NCI-H446 treated with DMSO at 0.1 percent for 48 hours (cell line): ENCODE results near the gene SNX18.
"Not testable (repeated sequence)": the region's sequence is repeated elsewhere in the genome, so short reads cannot be mapped to it uniquely, and the experiment has no call there.

Experiments used
- DNase-seq: peaks from one replicate; lab custom pipeline; 2025; lab: John Stamatoyannopoulos, UW

The SNX18 gene

DNA sequence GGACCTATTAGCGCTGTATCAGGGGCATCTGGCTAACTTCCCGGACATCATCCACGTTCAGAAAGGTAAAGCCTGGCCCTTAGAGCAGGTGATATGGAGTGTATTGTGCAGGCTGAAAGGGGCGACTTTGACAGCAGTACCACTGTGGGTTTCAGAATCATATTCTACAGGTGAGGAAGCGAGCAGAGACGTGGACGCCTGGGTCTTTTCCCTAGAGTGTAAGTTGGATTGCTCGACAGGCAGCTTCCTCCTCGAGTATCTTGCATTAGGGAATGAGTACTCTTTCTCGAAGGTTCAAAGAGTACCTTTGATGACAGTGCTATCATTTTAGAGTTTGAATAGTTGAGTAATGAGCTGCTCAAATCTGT, 1.9 kb downstream of the SNX18 start:
- DNase-seq, result no peak

DNA sequence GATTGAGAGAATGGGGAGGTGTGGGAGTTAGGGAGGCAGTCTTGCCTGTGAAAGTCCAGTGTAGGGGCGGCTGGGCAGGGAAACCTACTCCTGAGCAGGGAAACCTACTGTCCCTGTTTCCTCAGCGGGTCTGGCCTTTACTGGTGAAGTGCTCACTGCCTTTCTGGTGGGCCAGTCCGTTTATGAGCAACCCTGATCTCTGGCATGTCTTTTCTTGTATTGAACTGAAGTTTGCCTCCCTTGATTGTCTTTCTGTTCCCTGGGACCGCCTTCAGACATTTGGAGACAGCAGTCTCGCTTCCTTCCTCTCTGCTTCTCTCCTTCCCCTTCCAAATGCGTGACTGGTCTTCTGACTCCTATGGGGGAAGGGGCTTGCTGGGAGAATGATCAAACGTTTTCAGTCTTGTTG, 2.9 kb downstream of the SNX18 start:
- no peak for DNase-seq

DNA sequence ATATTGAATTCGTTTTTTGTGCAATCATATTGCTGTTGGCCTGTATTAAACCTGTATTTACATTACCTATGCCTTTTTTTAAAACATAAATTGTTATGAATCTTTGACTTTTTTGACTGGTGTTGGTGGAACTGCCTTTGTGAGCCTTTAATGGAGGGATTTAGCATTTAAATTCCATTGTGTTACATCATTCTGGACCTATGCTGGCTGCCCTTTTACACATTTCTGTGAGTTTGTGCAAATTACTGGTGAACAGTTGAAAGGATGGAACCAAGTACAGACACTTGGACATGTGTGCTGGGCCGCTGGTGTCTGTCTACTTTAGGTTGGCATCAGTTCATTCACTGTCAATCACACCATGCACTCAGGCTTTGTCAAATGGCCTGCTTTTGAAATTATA, 3.4 kb downstream of the SNX18 start:
- no peak for DNase-seq

DNA sequence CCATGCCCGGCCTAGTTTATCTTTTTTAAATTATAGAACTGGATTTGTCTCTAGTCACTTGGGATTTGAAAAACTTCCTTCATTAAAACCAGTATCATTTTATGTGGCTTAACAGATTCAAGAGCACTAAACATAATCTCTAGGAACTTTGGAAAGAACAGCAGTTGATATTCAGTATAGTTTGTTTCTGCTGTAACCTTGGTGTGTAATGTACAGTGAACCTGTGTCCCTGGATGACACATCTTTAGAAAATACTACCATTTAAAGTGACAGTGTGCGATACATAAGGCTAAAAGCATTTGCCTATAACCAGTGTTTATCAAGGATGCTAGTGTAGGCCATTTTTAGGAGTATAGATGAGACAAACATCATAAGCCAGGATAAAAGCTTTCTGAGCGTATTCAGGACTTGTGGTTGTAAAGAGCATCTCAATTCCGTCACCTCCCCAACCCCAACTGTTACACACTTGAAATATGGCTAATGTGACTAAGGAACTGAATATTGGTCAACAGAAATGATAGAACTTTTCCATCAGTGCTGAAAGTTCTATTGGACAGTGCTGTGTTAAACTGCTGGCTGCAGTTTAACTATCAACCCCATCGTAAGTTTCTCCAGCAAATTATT, 4.4 kb downstream of the SNX18 start:
- no peak for DNase-seq

DNA sequence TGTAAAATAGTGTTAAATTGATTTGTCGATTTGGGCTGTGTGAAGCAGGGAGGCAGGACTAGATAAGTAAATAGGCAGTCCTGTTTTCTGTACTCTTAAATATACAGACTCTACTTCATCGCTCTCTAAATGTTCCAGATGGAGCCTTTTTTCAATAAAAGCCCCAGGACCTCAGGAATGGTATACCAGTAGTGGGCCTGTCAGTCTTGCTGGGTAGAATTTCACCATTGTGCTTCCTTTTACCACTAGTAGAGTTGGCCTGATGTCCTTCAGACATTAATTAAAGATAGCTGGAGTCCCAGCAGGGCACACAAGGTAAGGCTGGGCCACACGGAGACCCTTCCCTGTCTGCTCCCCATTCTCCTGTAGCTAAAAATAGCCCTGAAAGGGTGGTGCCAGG, 6.0 kb downstream of the SNX18 start:
- no peak for DNase-seq

DNA sequence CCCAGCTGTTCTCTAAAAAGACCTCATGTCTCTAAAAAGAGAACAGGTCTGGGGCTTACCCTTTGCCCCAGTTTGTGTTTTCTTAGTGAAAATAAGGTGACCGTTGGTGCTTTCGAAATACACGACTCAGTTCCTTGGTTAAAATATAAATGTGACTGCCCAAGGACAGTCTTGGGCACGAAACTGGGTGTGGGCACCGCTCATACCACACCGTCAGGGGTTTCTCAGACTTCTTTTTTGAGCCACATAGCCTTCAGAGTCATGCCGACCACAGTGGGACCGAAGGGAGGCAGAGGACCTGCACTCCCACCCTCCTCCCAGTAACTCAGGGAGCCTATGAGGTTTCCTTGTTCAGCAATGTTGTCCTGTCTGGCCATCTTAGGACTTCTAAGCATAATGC, 6.5 kb downstream of the SNX18 start:
- DNase-seq, result no peak

DNA sequence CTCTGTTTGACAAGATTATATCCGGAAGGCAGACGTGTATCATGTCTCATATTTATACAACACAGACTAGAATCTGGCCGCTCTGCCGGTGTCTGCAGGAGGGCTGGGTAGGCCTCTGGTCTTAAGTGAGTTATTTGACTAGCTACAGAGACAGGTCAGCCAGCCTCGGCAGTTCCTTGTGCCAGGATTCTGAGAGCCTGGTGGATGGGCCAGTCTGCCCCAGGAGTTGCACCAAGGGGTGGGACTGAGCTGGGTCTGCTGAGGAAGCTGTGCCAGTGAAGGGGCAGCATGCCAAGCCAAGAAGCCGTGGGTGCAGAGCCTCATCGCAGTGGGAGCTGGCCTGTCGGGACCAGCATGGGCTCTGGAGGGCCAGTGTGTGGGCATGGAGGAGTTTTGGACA, 7.1 kb downstream of the SNX18 start:
- no peak for DNase-seq

DNA sequence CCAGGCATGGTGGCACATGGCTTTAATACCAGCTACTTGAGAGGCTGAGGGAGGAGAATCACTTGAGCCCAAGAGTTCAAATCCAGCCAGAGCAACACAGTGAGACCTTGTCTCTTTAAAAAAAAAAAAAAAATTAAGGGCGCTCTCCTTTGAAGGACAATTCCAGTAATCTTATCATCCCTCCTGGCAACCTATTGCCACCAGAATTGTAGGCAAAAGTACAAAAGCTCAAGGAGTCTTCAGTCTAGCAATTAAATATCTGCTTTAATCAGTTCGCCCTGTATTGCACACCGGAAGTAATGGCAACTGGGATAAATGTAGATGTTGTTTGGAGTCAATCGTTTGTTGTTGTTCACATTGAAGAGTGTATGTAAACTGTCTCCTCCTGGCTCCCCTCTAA, 7.7 kb downstream of the SNX18 start:
- DNase-seq, result no peak

DNA sequence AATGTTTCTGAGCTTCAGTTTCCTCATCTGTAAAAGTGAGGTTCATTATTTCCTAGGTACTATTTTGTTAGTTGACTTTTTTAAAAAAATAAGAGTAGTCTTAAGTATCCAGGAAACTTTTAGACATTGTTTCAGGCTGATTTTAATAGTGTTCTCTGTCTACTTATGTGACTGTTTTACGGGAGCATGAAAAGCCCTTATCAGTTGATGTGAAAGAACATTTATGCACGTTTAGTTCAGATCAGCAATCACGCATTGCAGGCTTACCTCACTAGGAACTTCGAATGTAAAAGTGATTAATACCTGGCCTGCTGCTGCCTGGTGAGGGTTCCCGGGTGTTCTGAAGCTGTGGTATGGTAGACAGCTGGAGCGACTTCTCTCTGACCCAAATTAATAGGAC, 8.1 kb downstream of the SNX18 start:
- DNase-seq, result no peak

DNA sequence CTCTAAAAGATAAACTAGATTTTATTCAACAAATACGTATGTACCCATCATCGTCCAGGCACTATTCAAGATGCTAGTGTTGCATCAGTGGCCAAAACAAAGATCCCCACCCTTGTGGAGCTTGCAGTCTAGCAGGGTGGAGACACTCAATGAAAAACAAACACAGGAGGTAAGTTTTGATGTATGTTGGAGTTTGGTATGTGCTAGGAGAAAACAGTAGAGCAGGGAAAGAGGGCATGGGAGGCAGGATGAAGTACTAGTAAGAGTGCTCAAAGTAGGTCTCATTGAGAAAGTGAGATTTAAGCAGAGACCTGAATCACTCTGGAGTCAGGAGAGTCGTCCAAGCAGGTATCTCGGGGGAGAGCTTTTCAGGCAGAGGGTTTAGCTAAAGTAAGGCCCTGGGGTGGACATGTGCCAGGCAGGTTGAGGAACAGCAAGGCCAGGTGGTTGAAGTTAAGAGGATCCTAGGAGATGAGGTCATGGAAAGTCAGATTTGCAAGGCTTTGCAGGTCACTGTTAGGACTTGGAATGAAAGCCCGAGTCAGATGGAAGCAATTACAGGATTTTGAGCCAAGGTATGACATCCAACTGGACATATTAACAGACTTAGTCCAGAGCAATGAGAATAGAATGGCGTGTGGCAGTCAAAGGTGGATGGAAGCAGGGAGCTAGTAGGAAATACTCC, 9.2 kb downstream of the SNX18 start:
- no peak for DNase-seq

DNA sequence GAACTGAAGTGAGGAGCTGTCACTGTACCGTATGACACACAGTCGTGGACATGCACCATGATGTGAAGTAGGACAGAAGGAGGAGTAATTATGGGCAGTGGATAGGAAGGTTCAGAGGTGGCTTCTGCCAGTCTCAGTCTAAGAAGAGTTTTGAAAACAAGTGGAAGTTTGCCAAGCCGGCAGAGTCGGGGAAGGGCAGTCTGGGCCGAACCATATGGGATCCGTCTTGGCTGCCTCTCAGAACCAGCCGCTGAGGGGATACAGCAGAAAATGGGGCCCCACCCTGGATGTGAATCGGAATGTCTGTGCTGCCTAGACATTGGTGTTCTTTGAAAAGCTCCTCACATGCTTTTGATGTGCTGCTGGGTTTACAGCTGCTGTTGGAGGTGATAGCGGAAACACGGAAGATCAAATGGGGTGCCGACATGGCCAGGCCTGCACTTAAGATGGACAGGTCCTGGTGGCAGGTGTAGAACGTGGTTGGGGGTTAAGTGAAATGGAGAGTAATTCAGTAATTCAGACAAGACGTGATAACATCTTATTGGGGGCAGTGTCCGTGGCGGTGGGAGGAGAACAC, 11.2 kb downstream of the SNX18 start:
- no peak for DNase-seq

DNA sequence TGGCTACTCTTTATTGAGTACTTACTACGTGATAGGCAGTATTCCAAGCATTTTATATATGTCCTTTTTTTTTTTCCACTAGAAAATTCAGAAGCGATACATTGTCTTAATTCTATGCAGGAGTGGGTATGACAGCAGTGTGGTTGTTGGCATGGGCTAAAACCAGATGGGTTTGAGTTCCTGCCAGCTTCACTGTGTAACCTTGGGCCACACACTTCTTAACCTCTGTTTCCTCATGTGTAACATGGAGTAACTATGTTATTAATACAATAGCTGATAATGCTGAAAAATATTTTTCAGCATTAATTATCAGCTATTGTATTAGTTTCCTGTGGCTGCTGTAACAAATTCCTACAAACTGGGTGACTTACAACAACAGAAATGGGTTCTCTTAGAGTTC, 12.0 kb downstream of the SNX18 start:
- DNase-seq, result no peak

DNA sequence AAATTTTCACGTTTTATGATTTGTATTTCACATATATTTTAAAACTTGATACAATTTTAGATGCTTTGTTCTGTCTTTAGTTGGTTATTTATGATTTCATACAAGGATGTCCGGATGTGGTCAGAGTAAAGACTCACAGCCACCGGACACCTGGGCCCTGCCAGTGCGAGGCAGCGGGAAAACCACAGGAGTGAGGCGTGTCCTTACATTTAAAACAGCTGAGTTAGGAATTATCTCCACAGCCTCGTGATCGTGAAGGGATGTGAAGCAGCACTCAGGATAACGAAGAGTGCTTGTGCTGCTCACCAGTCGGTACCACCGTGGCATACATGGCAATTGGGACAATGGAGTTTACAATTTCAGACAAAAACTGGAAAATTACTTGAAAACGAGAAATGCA, 14.0 kb downstream of the SNX18 start:
- no peak for DNase-seq

DNA sequence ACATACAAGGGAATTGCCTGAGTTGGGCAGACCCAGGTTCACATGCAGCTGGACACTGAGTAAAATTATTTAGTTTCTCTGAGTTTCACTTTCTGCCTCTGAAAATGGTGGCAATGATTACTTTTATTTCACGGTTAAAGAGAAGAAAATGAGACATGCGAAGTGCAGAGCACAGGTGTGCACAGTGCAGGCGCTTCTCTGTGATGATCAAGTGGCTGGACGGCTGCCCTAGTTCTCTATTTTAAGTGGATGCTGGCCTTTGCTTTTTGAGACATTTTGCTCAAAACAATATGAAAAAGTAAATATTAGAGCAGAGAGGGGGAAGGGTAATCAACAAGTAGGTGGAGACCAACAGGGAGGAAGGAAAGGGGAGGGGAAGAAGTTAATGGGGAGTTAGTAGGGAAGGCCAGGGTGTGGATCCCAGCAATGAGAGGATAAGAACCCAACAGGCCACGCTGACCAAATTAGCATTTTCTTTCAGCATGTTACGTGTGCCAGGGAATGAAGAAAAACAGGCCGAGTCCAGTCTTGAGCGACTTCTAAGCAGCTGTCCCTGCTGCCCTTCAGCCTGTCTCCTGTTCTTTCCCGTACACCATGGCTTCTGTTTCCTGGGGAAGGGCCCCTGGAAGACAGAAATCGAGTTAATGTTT, 16.1 kb downstream of the SNX18 start:
- no peak for DNase-seq

DNA sequence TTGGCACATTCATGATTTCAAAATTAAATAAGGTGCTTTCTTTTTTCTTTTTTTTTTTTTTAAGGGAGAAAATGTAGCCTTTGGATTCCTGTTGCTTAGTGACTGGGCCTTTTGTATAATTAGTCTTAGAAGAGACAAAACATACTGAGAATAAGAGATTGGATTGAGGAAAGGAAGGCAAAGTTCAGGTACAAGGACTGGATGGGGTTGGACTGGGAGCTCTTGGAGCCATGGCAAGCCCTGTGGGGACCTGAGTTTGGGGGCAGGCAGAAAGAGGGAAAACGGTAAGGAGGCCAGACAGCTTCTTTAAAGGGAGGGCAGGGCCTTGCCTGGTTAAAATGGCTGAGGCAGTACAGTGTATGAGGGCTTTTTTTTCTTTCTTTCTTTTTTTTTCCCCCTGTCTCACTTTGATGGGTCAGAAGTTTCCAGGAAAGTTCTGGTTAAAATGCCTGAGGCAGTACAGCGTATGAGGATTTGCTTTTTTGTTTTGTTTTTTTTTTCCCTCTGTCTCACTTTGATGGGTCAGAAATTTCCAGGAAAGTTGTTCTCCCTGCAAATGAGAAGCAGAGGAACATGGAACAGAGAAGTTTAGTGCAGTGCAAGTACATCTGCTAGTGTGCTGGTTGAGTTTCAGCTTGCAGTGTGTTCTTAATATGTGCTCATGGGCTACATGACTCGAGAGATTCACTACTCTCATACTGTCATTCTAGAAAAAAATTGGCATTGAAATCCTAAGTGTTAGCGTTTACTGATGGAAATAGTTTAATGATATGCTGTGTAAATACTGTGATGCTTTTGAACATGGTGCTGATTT, 16.8 kb downstream of the SNX18 start:
- no peak for DNase-seq

DNA sequence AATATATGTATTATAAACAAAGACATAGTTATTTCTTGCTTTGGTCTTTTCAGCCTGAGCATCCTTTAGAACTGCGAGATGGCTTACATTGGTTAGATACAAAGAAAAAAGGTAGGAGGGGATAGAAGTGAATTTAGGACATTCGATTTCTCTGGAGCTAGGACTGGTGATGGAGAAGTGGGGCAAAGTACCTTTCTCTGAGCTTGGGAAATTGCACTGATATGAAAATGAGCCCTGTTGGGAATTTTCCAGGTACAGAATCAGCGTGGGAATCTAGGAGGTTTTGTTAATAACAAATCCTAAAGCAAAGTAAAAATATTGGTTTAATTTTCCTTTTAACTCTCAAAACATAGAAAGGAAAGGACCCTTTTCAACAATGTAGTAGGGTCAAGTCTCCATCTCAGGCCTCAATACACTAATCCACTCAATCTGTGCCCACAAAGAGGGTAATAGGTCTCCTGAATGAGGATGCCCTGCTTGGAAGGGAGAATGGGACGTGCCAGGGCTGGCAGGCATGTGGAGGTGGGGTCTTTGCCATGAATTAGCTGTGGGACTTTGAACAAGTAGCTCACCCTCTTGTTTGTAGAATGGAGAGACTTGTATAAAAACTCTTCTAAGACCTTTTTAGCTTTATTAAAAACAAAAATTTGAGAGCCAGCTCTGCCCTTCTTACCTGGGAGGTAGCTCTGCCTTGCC, 17.7 kb downstream of the SNX18 start:
- DNase-seq, result no peak

DNA sequence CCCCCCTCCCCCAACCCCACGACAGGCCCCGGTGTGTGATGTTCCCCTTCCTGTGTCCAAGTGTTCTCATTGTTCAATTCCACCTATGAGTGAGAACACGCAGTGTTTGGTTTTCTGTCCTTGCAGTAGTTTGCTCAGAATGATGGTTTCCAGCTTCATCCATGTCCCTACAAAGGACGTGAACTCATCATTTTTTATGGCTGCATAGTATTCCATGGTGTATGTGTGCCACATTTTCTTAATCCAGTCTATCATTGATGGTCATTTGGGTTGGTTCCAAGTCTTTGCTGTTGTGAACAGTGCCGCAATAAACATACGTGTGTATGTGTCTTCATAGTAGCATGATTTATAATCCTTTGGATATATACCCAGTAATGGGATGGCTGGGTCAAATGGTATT, 18.8 kb downstream of the SNX18 start:
- not testable (repeated sequence) for DNase-seq

DNA sequence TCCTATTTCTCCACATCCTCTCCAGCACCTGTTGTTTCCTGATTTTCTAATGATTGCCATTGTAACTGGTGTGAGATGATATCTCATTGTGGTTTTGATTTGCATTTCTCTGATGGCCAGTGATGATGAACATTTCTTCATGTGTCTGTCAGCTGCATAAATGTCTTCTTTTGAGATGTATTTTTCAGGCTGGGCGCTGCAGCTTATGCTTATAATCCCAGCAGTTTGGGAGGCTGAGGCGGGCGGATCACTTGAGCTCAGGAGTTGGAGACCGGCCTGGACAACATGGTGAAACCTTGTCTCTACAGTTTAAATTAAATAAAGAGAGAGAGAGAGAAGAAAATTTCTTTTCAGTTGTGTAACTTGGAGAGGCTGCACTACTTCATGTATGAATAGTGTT, 19.3 kb downstream of the SNX18 start:
- not testable (repeated sequence) for DNase-seq

DNA sequence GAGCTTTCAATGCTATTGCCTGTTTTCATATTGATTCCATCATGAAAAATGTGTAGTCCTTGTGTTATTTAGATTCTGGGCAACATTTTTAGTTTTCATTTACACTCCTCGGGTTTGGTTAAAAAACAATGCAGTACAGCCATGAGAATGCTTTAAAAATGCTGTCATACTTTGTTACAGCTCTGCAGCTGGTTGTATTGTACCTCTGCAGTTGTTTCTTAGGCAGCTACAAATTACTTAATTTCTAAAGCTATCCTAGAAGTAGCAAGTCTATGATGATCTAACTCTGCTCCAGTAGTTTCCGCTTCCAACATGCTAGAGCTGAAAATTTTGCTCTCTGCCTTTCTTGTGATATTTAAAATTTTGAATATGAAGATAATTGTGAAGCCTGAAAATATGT, 20.2 kb downstream of the SNX18 start:
- DNase-seq, result no peak

DNA sequence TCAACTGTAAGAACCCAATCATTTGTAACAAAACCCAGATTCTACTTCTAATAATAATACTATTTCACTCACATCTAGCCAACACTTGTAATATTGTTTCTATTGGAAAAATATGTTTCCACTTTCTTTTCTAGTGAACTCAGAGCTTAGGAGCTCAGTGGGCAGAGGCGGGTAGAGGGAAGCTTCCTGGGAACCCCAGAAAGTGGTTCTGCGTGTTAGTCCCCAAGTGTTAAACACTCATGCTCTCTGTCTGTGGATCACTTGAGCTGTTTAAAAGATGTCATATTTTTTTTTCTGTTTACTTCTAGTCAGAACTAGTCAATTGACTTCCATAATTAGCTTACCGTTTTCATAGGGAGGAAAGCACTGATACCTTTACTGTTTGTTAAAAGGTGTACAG, 20.6 kb downstream of the SNX18 start:
- DNase-seq, result no peak

DNA sequence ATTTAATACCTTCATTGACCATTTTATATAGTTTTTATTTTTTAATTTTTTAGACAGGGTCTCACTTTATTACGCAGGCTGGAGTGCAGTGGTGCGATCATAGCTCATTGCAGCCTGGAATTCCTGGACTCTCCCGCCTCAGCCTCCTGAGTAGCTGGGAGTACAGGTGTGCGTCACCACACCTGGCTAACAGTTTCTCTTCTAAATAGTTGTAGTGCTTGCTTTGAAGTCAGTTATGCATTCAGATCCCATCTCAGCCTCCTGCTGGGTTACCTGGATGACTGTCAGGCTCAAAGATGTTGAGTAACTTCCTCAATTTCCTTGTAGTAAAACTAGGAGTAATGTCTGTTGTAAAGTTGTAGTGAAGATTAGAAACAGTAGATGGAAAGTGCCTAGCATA, 21.4 kb downstream of the SNX18 start:
- no peak for DNase-seq

DNA sequence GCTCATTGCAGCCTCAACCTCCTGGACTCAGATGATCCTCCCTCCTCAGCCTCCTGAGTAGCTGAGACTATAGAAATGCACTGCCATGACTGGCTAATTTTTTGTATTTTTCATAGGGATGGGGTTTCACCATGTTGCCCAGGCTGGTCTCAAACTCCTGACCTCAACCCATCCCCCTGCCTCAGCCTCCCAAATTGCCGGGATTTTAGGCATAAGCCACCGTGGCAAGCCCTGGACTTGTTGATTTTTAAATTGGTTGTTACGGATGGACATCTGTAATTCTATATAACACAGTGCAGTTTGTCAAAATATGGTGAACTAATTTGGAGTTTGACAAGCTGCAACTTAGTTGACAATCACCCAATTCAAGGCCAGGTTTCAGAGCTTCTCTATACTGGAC, 22.7 kb downstream of the SNX18 start:
- no peak for DNase-seq
